DND-41 (cell line): Measurements from ENCODE around the gene ARMC12.

Experiments
- ATAC-seq: fragments of 200-7000 bp; cut with Tn5 transposase; 3 replicates; pipeline ENCODE4 v1.9.1; 2021; ENCODE audit warnings: low read depth; ENCODE audit not compliant: insufficient read depth
- DNase-seq: peaks from one replicate; pipeline ENCODE4 v3.0.0-alpha.2; 2020
- H2AFZ ChIP-seq: 2 replicates; pipeline ENCODE4 v1.6.0; 2012; ENCODE audit warnings: low read depth, low read length
- H3K27ac ChIP-seq: 2 replicates; pipeline ENCODE4 v1.5.1; 2012; ENCODE audit warnings: low read length, inconsistent platforms
- H3K27me3 ChIP-seq: fragments of 200-600 bp; sonication (generic); 2 replicates; pipeline ENCODE4 v1.6.0; 2012; ENCODE audit warnings: low read length, mild to moderate bottlenecking, inconsistent platforms; ENCODE audit not compliant: insufficient read depth, poor library complexity
- H3K36me3 ChIP-seq: 2 replicates; pipeline ENCODE4 v1.5.1; 2012; ENCODE audit warnings: low read length, inconsistent platforms; ENCODE audit not compliant: insufficient read depth
- H3K4me1 ChIP-seq: 2 replicates; pipeline ENCODE4 v1.5.1; 2012; ENCODE audit warnings: mild to moderate bottlenecking, low read length; ENCODE audit not compliant: insufficient read depth
- H3K4me2 ChIP-seq: 2 replicates; pipeline ENCODE4 v1.6.0; 2012; ENCODE audit warnings: mild to moderate bottlenecking, moderate library complexity, low read length, inconsistent platforms; ENCODE audit not compliant: insufficient read depth
- H3K4me3 ChIP-seq, 2 experiments: fragments of 200-600 bp in 1 of 2; shearing (Covaris generic) in 1 of 2; 2 replicates each; pipeline ENCODE4 v1.5.1; 2012 to 2016; ENCODE audit warnings: inconsistent platforms in 2 of 2, low read length in 2 of 2, mild to moderate bottlenecking in 2 of 2, low read depth in 1 of 2, moderate library complexity in 1 of 2
- H3K79me2 ChIP-seq: 2 replicates; pipeline ENCODE4 v1.6.0; 2012; ENCODE audit warnings: low read length, inconsistent platforms; ENCODE audit not compliant: insufficient read depth
- H3K9ac ChIP-seq: 2 replicates; pipeline ENCODE4 v1.6.0; 2012; ENCODE audit warnings: low read depth, mild to moderate bottlenecking, inconsistent platforms, low read length, moderate library complexity
- H3K9me3 ChIP-seq: 2 replicates; pipeline ENCODE4 v1.5.1; 2012; ENCODE audit warnings: low read length, moderate library complexity, mild to moderate bottlenecking, inconsistent platforms; ENCODE audit not compliant: insufficient read depth, severe bottlenecking
- H4K20me1 ChIP-seq: 2 replicates; pipeline ENCODE4 v1.6.0; 2012; ENCODE audit warnings: low read length; ENCODE audit not compliant: insufficient read depth
- EZH2 ChIP-seq: IDR thresholded peaks from 3 replicates; pipeline ENCODE4 v1.6.1; 2012; ENCODE audit warnings: borderline replicate concordance, low read depth, mild to moderate bottlenecking, moderate library complexity, low read length, inconsistent platforms; ENCODE audit not compliant: severe bottlenecking
- TF ChIP-seq, protein P1 (sequence below): IDR thresholded peaks from 2 replicates; pipeline ENCODE4 v1.5.1; 2012; ENCODE audit warnings: borderline replicate concordance, low read length, moderate library complexity, mild to moderate bottlenecking; ENCODE audit not compliant: poor library complexity, severe bottlenecking; ENCODE audit errors: extremely low read depth

The ARMC12 gene

DNA sequence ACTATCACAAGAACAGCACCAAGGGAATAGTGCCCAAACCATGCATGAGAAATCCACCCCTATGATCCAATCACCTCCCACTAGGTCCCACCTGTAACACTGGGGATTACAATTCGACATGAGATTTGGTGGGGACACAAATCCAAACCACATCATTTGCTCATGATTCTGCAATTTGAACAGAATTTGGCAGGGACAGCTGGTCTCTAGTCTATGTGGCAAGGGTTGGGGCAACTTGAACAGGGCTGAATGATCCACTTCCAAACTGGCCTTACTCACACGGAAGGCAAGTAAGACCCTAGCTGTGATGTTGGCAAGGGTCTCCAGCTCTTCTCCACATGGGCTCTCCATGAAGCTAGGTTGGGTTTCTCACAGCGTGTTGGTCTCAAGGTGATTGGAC lies 38.0 kb upstream of the ARMC12 start:
- TF ChIP-seq, protein P1, sequence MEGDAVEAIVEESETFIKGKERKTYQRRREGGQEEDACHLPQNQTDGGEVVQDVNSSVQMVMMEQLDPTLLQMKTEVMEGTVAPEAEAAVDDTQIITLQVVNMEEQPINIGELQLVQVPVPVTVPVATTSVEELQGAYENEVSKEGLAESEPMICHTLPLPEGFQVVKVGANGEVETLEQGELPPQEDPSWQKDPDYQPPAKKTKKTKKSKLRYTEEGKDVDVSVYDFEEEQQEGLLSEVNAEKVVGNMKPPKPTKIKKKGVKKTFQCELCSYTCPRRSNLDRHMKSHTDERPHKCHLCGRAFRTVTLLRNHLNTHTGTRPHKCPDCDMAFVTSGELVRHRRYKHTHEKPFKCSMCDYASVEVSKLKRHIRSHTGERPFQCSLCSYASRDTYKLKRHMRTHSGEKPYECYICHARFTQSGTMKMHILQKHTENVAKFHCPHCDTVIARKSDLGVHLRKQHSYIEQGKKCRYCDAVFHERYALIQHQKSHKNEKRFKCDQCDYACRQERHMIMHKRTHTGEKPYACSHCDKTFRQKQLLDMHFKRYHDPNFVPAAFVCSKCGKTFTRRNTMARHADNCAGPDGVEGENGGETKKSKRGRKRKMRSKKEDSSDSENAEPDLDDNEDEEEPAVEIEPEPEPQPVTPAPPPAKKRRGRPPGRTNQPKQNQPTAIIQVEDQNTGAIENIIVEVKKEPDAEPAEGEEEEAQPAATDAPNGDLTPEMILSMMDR, result no peak
- no peak for TF ChIP-seq EZH2
- H3K36me3 ChIP-seq, result no peaks in the 10 kb centered on the region
- no peak overlapping the region for H3K4me2 ChIP-seq
- no peak overlapping the region for H3K9ac ChIP-seq
- no peak overlapping the region for H3K4me3 ChIP-seq
- no peaks in the 10 kb centered on the region for H3K79me2 ChIP-seq
- H2AFZ ChIP-seq, result no peak overlapping the region
- H3K4me1 ChIP-seq, result no peaks in the 10 kb centered on the region
- DNase-seq (no peak), ATAC-seq (no peak)
- H4K20me1 ChIP-seq, result no peaks in the 10 kb centered on the region
- peaks cover 4% of the 10 kb centered on the region for H3K9me3 ChIP-seq
- H3K27ac ChIP-seq, result no peak overlapping the region
- peaks cover 2% of the 10 kb centered on the region for H3K27me3 ChIP-seq

DNA sequence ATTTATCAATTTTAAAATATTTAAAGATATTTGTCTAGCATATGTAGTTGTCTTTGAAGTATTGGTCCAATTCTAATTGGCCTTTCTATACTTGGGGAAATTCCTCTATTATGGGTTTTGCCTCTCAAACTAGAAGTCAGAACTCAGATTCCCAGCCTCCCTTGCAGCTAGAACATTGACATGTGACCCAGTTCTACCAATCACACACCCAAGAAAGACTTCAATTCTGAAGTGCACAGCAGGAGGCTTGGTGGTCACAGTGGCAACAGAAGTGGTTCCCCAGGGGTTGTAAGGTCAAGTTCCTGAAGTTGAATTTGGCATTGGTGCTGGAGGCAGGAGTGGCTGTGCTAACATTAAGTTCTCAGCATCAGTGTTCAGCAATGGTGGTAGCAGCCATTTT lies 33.3 kb upstream of the ARMC12 start:
- H3K79me2 ChIP-seq, result no peaks in the 10 kb centered on the region
- H3K9me3 ChIP-seq, result peaks cover 4% of the 10 kb centered on the region
- H2AFZ ChIP-seq, result no peak overlapping the region
- H4K20me1 ChIP-seq, result no peaks in the 10 kb centered on the region
- no peak for DNase-seq
- TF ChIP-seq, protein P1, result no peak
- no peak for TF ChIP-seq EZH2
- peaks cover 2% of the 10 kb centered on the region for H3K27me3 ChIP-seq
- no peak overlapping the region for H3K4me2 ChIP-seq
- no peak for ATAC-seq
- no peak overlapping the region for H3K27ac ChIP-seq
- no peak overlapping the region for H3K9ac ChIP-seq
- no peak overlapping the region for H3K4me3 ChIP-seq
- H3K4me1 ChIP-seq, result no peaks in the 10 kb centered on the region
- no peaks in the 10 kb centered on the region for H3K36me3 ChIP-seq

DNA sequence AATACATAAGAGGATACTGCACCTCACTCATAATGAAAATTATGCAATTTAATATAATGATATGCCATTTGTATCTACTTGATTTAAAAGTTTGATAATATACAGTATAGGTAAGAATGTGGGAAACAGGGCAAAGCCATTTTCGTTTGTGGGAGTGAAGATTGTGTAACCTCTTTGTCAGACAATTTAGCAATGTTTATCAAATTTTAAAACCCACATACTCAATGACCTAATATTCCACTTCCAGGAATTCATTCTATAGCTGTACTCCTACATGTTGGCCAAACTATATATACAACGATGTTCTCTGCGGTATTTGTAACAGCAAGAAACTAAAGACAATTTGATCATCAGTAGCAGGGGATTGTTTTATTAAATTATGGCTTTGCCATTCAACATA lies 30.4 kb upstream of the ARMC12 start:
- H3K4me1 ChIP-seq, result no peaks in the 10 kb centered on the region
- H3K36me3 ChIP-seq, result no peaks in the 10 kb centered on the region
- H3K27me3 ChIP-seq, result peaks cover 7% of the 10 kb centered on the region
- TF ChIP-seq EZH2, result no peak
- TF ChIP-seq, protein P1, result no peak
- no peak overlapping the region for H3K4me3 ChIP-seq
- no peak overlapping the region for H3K4me2 ChIP-seq
- peaks cover 4% of the 10 kb centered on the region for H3K9me3 ChIP-seq
- no peak overlapping the region for H3K27ac ChIP-seq
- ATAC-seq (no peak), DNase-seq (no peak)
- H3K79me2 ChIP-seq, result no peaks in the 10 kb centered on the region
- H4K20me1 ChIP-seq, result no peaks in the 10 kb centered on the region
- no peak overlapping the region for H2AFZ ChIP-seq
- H3K9ac ChIP-seq, result no peak overlapping the region

DNA sequence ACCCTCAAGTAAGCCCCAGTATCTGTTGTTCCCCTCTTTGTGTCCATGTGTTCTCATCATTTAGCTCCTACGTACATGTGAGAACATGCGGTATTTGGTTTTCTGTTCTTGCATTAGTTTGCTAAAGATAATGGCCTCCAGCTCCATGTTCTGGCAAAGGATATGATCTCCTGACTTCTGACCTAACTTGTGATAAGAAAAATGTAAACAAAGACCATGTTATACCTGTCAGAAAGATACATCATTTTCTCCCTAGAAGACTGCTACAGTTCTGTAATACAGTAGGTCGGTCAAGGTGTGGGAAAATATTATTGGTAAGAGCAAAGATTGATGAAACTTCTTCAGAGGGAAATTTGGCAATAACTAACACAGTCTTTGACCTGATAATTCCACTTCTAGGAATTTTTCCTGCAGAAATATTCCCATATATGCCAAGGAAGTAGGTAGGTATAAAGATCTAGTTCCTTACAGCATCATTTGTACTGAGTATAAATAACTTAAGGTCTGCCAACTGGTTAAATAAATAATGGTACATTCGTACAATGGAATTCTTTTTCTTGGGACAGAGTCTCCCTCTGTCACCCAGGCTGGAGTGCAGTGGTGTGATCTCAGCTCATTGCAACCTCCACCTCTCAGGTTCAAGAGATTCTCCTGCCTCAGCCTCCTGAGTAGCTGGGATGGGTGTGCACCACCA lies 29.0 kb upstream of the ARMC12 start:
- no peaks in the 10 kb centered on the region for H3K79me2 ChIP-seq
- no peaks in the 10 kb centered on the region for H3K4me1 ChIP-seq
- DNase-seq (no peak), ATAC-seq (no peak)
- no peak overlapping the region for H2AFZ ChIP-seq
- no peak overlapping the region for H3K4me3 ChIP-seq
- no peak overlapping the region for H3K4me2 ChIP-seq
- H3K27me3 ChIP-seq, result peaks cover 14% of the 10 kb centered on the region
- H3K36me3 ChIP-seq, result no peaks in the 10 kb centered on the region
- no peak overlapping the region for H3K27ac ChIP-seq
- peaks cover 4% of the 10 kb centered on the region for H3K9me3 ChIP-seq
- H4K20me1 ChIP-seq, result no peaks in the 10 kb centered on the region
- H3K9ac ChIP-seq, result no peak overlapping the region
- TF ChIP-seq, protein P1, result no peak
